Sigmoid colon (tissue), 4 donors: Measurements from ENCODE around the gene ATP13A2.

Source experiments
- CTCF ChIP-seq, 4 experiments: fragments of 450-650 bp in 3 of 4; fragments of 200-600 bp in 1 of 4; IDR thresholded peaks; one replicate each; pipeline ENCODE4 v1.5.1; 2016 to 2019; ENCODE audit warnings: antibody characterized with exemption in 4 of 4, mild to moderate bottlenecking in 3 of 4, moderate library complexity in 2 of 4
- POLR2A ChIP-seq, 2 donors: fragments of 450-650 bp; IDR thresholded peaks; one replicate each; pipeline ENCODE4 v1.6.1; 2016; ENCODE audit warnings: antibody characterized with exemption in 2 of 2, mild to moderate bottlenecking in 2 of 2, moderate library complexity in 2 of 2
- POLR2AphosphoS5 ChIP-seq, 4 donors: sonication (generic); formaldehyde crosslinking; IDR thresholded peaks; one replicate each; pipeline ENCODE4 v1.6.1; 2017; ENCODE audit warnings: antibody characterized with exemption in 4 of 4

- TF ChIP-seq POLR2A (IDR thresholded peaks at IDR 0.05), result no peak
- TF ChIP-seq CTCF (IDR thresholded peaks at IDR 0.05), result no peak
- no peak for TF ChIP-seq POLR2AphosphoS5 (IDR thresholded peaks at IDR 0.05)
Measured at GRCh38 chr1:16999863-17000262, 11.9 kb downstream of the ATP13A2 start.
